Mammary epithelial cell (primary cell): Measurements from ENCODE around the gene PRR16.

Source experiments
- CTCF ChIP-seq, 2 donors: IDR thresholded peaks in 1 of 2; conservative IDR thresholded peaks in 1 of 2; 2 replicates each; pipeline ENCODE4 v1.5.1; 2011 to 2012; ENCODE audit warnings: inconsistent platforms in 2 of 2, low read length in 2 of 2, mild to moderate bottlenecking in 2 of 2, control low read depth in 1 of 2, low read depth in 1 of 2; ENCODE audit not compliant: insufficient read depth in 1 of 2; ENCODE audit errors: extremely low read depth in 1 of 2
- EZH2 ChIP-seq: IDR thresholded peaks from 2 replicates; pipeline ENCODE4 v1.6.1; 2012; ENCODE audit warnings: low read length, inconsistent platforms, borderline replicate concordance

DNA sequence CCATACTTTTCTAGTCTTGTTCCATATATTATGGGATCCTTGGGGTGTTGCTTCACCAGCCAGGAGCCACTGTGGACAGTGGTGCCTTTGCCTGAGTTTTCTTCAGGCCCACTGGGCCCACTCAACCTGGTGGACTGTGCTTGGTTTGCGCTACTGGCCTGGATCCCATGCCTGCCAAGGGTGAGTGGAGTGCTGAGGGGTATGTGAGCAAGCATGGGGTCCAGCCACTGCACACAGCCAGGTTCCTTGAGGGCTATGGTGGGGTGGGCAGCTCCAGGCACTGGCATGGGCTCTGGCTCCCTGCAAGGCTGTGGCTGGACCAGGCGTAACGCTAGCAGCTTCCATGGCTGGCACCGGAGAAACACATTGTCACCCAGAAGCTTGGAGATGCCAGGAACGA is 13.2 kb upstream of the PRR16 start:
- no peak for TF ChIP-seq EZH2
- no peak for TF ChIP-seq CTCF (conservative IDR thresholded peaks at IDR 0.05 in 1 of 2, IDR thresholded peaks at IDR 0.05 in 1 of 2; ENCODE audit: extremely low read depth in 1 of 2, insufficient read depth in 1 of 2, low read depth in 1 of 2, low read length in 2 of 2)
